HepG2 (cell line): ENCODE results near the gene EVC. TPM values are rescaled to one million over a fixed set of nuclear protein-coding genes. Genes with fewer than 3 reads are reported as not detected.

Experiments
- CEBPG ChIP-seq: IDR thresholded peaks from 2 replicates; pipeline ENCODE4 v1.6.1; 2016
- GTF2F1 ChIP-seq: fragments of 150-350 bp; IDR thresholded peaks from 2 replicates; pipeline ENCODE4 v1.6.1; 2014; ENCODE audit warnings: low read length
- HNF4A ChIP-seq: sonication (generic); formaldehyde crosslinking; IDR thresholded peaks from 2 replicates; pipeline ENCODE4 v1.4.0; 2020; ENCODE audit warnings: missing genetic modification reagents
- HOMEZ ChIP-seq: IDR thresholded peaks from 2 replicates; pipeline ENCODE4 v1.6.1; 2016; ENCODE audit warnings: low read depth
- JDP2 ChIP-seq: sonication (generic); formaldehyde crosslinking; IDR thresholded peaks from 2 replicates; pipeline ENCODE4 v1.8.1; 2022; ENCODE audit warnings: missing genetic modification reagents, borderline replicate concordance
- KLF12 ChIP-seq: sonication (generic); formaldehyde crosslinking; IDR thresholded peaks from 2 replicates; pipeline ENCODE4 v1.4.0; 2020; ENCODE audit warnings: missing genetic modification reagents, borderline replicate concordance
- LRRFIP1 ChIP-seq: sonication (generic); formaldehyde crosslinking; conservative IDR thresholded peaks from 2 replicates; pipeline ENCODE4 v1.4.0; 2020; ENCODE audit warnings: missing genetic modification reagents
- MAX ChIP-seq: IDR thresholded peaks from 2 replicates; pipeline ENCODE4 v1.6.1; 2012; ENCODE audit warnings: inconsistent platforms
- MXI1 ChIP-seq: IDR thresholded peaks from 3 replicates; pipeline ENCODE4 v1.6.1; 2012; ENCODE audit warnings: low read depth, low read length, inconsistent platforms, borderline replicate concordance
- SALL1 ChIP-seq: sonication (generic); formaldehyde crosslinking; IDR thresholded peaks from 2 replicates; pipeline ENCODE4 v1.8.0; 2022; ENCODE audit warnings: mild to moderate bottlenecking, missing genetic modification reagents
- SIN3A ChIP-seq: IDR thresholded peaks from 2 replicates; pipeline ENCODE4 v1.6.1; 2011; ENCODE audit warnings: low read depth, mild to moderate bottlenecking, control low read depth, low read length, borderline replicate concordance
- SRY ChIP-seq: sonication (generic); formaldehyde crosslinking; IDR thresholded peaks from 2 replicates; pipeline ENCODE4 v1.8.0; 2022; ENCODE audit warnings: mild to moderate bottlenecking, missing genetic modification reagents
- TFAP4 ChIP-seq: sonication (generic); IDR thresholded peaks from 2 replicates; pipeline ENCODE4 v1.6.1; 2016; ENCODE audit warnings: low read depth, borderline replicate concordance
- TFE3 ChIP-seq: IDR thresholded peaks from 2 replicates; pipeline ENCODE4 v1.6.1; 2016
- ZNF121 ChIP-seq: sonication (generic); formaldehyde crosslinking; IDR thresholded peaks from 2 replicates; pipeline ENCODE4 v1.5.0; 2020; ENCODE audit warnings: mild to moderate bottlenecking, missing genetic modification reagents
- ZNF484 ChIP-seq: sonication (generic); formaldehyde crosslinking; IDR thresholded peaks from 2 replicates; pipeline ENCODE4 v1.5.1; 2020; ENCODE audit warnings: mild to moderate bottlenecking, low read depth, missing genetic modification reagents, borderline replicate concordance
- ZNF598 ChIP-seq: sonication (generic); formaldehyde crosslinking; IDR thresholded peaks from 2 replicates; pipeline ENCODE4 v1.5.1; 2020; ENCODE audit warnings: mild to moderate bottlenecking, missing genetic modification reagents, borderline replicate concordance
- ZNF660 ChIP-seq: sonication (generic); formaldehyde crosslinking; IDR thresholded peaks from 2 replicates; pipeline ENCODE4 v1.5.1; 2020; ENCODE audit warnings: mild to moderate bottlenecking, low read depth, missing genetic modification reagents, borderline replicate concordance
- polyA plus RNA-seq, 8 experiments: library from polyadenylated mRNA; depleted of rRNA in 3 of 8; stranded (reverse) in 7 of 8; unstranded in 1 of 8; fragments of >200 nt; fragmentation: Illumina TruSeq in 4 of 8; extraction: Trizol in 4 of 8; gene quantifications; 2 replicates each; pipeline versions ENCODE4 v1.2.1 to v1.2.3, GENCODE V29; 2011 to 2016; ENCODE audit warnings: low read depth in 4 of 8, missing spikeins in 1 of 8, mixed read lengths in 1 of 8; ENCODE audit not compliant: insufficient read depth in 1 of 8
- total RNA-seq, 5 experiments: library from RNA; depleted of rRNA; stranded (reverse); fragments of >200 nt; fragmentation: Illumina TruSeq; extraction: Trizol; gene quantifications; 2 replicates each; pipeline ENCODE4 v1.2.3, GENCODE V29; 2016; ENCODE audit warnings: low read depth in 1 of 5

EVC gene
- total and polyA plus RNA-seq, 2 of the 13 experiments (the other 11 are each of a cell fraction or from before 2014, with no cell fraction given) = 3.1 to 4.9 TPM

GRCh38 chr4:5722328-5722727, 11.3 kb downstream of the EVC start (continued):
- TF ChIP-seq SALL1 (CRISPR knock-in tag) = peak; percentile 42; the same call in 1 of the 2 replicates
- TF ChIP-seq CEBPG (CRISPR knock-in tag) = no peak
- TF ChIP-seq MXI1 = no peak
- no peak for TF ChIP-seq SRY
- TF ChIP-seq ZNF660 (CRISPR knock-in tag) = no peak
- 0 out of 2 replicates have a peak, but pooled peaks have one; percentile 42 for TF ChIP-seq ZNF121 (CRISPR knock-in tag)
- no peak for TF ChIP-seq TFAP4
- no peak for TF ChIP-seq GTF2F1
- 0 out of 2 replicates have a peak, but pooled peaks have one; percentile 43 for TF ChIP-seq HOMEZ
- no peak for TF ChIP-seq JDP2 (CRISPR knock-in tag)
- no peak for TF ChIP-seq SIN3A
- peak; percentile 51; the same call in 1 of the 2 replicates for TF ChIP-seq MAX
- no peak for TF ChIP-seq ZNF484 (CRISPR knock-in tag)
- no peak for TF ChIP-seq ZNF598 (CRISPR knock-in tag)
- no peak for TF ChIP-seq LRRFIP1
- no peak for TF ChIP-seq KLF12 (CRISPR knock-in tag)
- peak; percentile 24; the same call in 1 of the 2 replicates for TF ChIP-seq HNF4A (CRISPR knock-in tag)
- peak; percentile 32; the same call in 1 of the 2 replicates for TF ChIP-seq TFE3
